Activated B cell treated with CpG ODN at 0.5 μM for 24 hours (primary cell): ENCODE results near the gene VWCE. TPM values are rescaled to one million over a fixed set of nuclear protein-coding genes. Genes with fewer than 3 reads are reported as not detected.
A peak's percentile ranks its signal among the peaks of the same experiment; 100 is the strongest.

Experiments used
- ATAC-seq: fragments of 200-7000 bp; cut with Tn5 transposase; one replicate; pipeline ENCODE4 v1.10.0; 2021; ENCODE audit warnings: low read depth, mild to moderate bottlenecking, moderate library complexity
- CTCF ChIA-PET: fragments of 350-600 bp; sonication (Branson Sonifier 250); formaldehyde crosslinking; loops from one replicate; lab custom pipeline; 2021; ENCODE audit warnings: antibody characterized with exemption; lab: Charles Lee
- POLR2A ChIA-PET: fragments of 350-600 bp; sonication (Branson Sonifier 250); formaldehyde crosslinking; loops from one replicate; lab custom pipeline; 2021; ENCODE audit warnings: antibody characterized with exemption; lab: Charles Lee
- DNase-seq: peaks from one replicate; pipeline ENCODE4 v3.0.0; 2022
- H3K27ac Mint-ChIP-seq: one replicate; pipeline ENCODE4 v1.8.0; 2020; ENCODE audit warnings: mixed read lengths
- H3K27me3 Mint-ChIP-seq: one replicate; pipeline ENCODE4 v1.8.0; 2021; ENCODE audit warnings: mixed read lengths
- H3K36me3 Mint-ChIP-seq: one replicate; pipeline ENCODE4 v1.8.0; 2021; ENCODE audit warnings: low read depth, mixed read lengths
- H3K4me1 Mint-ChIP-seq: one replicate; pipeline ENCODE4 v1.8.0; 2021; ENCODE audit warnings: mixed read lengths
- H3K4me3 Mint-ChIP-seq: one replicate; pipeline ENCODE4 v1.8.0; 2020; ENCODE audit warnings: mild to moderate bottlenecking, mixed read lengths
- H3K9me3 Mint-ChIP-seq: one replicate; pipeline ENCODE4 v1.8.0; 2020; ENCODE audit warnings: mixed read lengths
- CTCF ChIP-seq: fragments of 200-600 bp; IDR thresholded peaks from one replicate; pipeline ENCODE4 v1.8.0; 2022; ENCODE audit warnings: antibody characterized with exemption, mild to moderate bottlenecking
- intact Hi-C: fragments of 100-400 bp; cut with micrococcal nuclease; formaldehyde crosslinking; loops from one replicate; pipeline ENCODE4 v1.15.1; 2024
- total RNA-seq: library from RNA; stranded (reverse); gene quantifications from 2 replicates; pipeline ENCODE4 v1.2.3, GENCODE V29; 2022

Gene VWCE
- total RNA-seq, 1 donor from 2014 or later: 1.3 TPM

- Mint-ChIP-seq H3K36me3 (peaks cover 33% of the 10 kb centered on the region), H3K27me3 (no peaks in the 10 kb centered on the region), H3K4me3 (peak overlapping the region; percentile 92), H3K4me1 (peaks cover 51% of the 10 kb centered on the region), H3K27ac (peak overlapping the region; percentile 93), H3K9me3 (no peaks in the 10 kb centered on the region)
- no peak for TF ChIP-seq CTCF
- intact Hi-C loops: loop anchor here (1.0 kb wide), 2 partner anchors 39 to 96 kb away; partner anchors contain the start of gene CPSF7
- CTCF ChIA-PET: interaction anchor here (1.2 to 10.1 kb wide), 4 partner anchors 14 to 53 kb away, joined by 3 to 561 read pairs (median 109); partner anchors contain the start of genes CYB561A3, TMEM138 and TMEM216
- DNase-seq (no peak), ATAC-seq (peak; percentile 5)
- POLR2A ChIA-PET: interaction anchor here (0.5 to 10.1 kb wide), 10 partner anchors 20 to 548 kb away, joined by 3 to 224 read pairs (median 13); partner anchors contain the start of genes CPSF7, CYB561A3, SDHAF2 and TMEM138
These were observed 38.7 kb upstream of the VWCE start for GRCh38 chr11:61333550-61334433.

DNA sequence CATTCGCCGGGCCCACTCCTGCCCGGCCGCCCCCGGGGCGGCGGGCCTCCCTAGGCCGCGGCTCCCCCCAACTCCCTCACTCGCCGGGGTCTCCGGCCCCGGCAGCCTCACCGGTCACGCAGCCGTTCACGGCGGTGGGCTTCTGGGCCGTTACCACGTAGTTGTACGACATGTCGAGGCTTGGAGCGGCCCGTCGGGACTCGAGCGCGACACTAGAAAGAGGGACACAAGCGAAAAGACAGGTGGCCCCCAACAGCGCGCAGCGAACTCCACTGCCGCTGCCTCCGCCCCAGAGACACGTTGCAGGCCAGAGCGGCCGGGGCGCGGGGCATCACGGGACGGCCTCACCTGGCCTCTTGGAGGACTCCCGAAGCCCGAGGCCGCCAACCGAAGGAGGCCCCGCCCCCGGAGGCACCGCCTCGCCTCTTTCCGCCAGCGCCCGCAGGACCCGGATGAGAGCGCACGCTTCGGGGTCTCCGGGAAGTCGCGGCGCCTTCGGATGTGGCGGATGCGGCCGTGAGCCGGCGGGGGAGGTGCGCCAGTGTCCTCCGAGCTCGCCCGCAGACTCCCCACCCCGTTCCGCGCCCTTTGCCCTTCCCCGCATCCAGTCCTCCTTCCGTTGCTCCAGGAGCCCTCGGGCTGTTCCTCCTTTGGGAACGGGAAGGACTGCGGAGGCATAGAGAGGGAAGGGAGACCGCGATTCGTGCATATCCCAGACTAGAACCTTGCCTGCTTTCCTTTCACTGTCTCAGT lies 37.9 kb upstream of the VWCE start, which contains the start of the genes DDB1 and TKFC:
Gene DDB1 (minus strand): TSS at position 309 of the 753 bp plus-strand sequence. CDS start 137 bp downstream, at position 172.
Gene TKFC (plus strand): TSS at position 432 of the 753 bp plus-strand sequence. CDS start 1,501 bp downstream, outside the sequence.
- TF ChIP-seq CTCF: no peak
- ATAC-seq (peak; percentile 92), DNase-seq (peak; percentile 85)
- peaks cover 49% of the 10 kb centered on the region for H3K4me1 Mint-ChIP-seq
- no peaks in the 10 kb centered on the region for H3K9me3 Mint-ChIP-seq
- H3K27me3 Mint-ChIP-seq: no peaks in the 10 kb centered on the region
- H3K36me3 Mint-ChIP-seq: peaks cover 37% of the 10 kb centered on the region
- ChIA-PET POLR2A (interaction anchor here (0.5 to 10.1 kb wide), 8 partner anchors 24 to 549 kb away, joined by 3 to 224 read pairs (median 32); partner anchors contain the start of genes CPSF7, CYB561A3, SDHAF2 and TMEM138), CTCF (interaction anchor here (4.0 to 10.1 kb wide), 3 partner anchors 22 to 54 kb away, joined by 92 to 561 read pairs (median 126); partner anchors contain the start of genes CYB561A3, TMEM138 and TMEM216)
- intact Hi-C loops: loop anchor here (1.0 kb wide), 2 partner anchors 39 to 96 kb away; partner anchors contain the start of gene CPSF7
- H3K4me3 Mint-ChIP-seq: peak within 1 kb of the TSS; percentile 92
- peak within 1 kb of the TSS; percentile 93 for H3K27ac Mint-ChIP-seq

- Mint-ChIP-seq H3K27me3 (no peaks in the 10 kb centered on the region), H3K27ac (peak overlapping the region; percentile 76), H3K4me3 (peak overlapping the region; percentile 92), H3K36me3 (peaks cover 43% of the 10 kb centered on the region), H3K9me3 (no peaks in the 10 kb centered on the region), H3K4me1 (peaks cover 49% of the 10 kb centered on the region)
- CTCF ChIA-PET: interaction anchor here (1.9 kb wide), 1 partner anchor 53 kb away, joined by 15 read pairs; no protein-coding TSS in a partner anchor
- POLR2A ChIA-PET: interaction anchor here (1.0 to 1.5 kb wide), 5 partner anchors 24 to 97 kb away, joined by 3 to 7 read pairs (median 4); partner anchors contain the start of genes CPSF7, CYB561A3, SDHAF2 and TMEM138
- DNase-seq (no peak), ATAC-seq (no peak)
- no peak for TF ChIP-seq CTCF
- intact Hi-C loops: no loop called here
These were observed 37.2 kb upstream of the VWCE start for GRCh38 chr11:61332281-61332796.

GRCh38 chr11:61331651-61332050 lies 36.5 kb upstream of the VWCE start:
- H3K4me3 Mint-ChIP-seq: peak overlapping the region; percentile 92
- H3K27ac Mint-ChIP-seq: no peak overlapping the region
- H3K36me3 Mint-ChIP-seq: peaks cover 45% of the 10 kb centered on the region
- H3K4me1 Mint-ChIP-seq: peaks cover 44% of the 10 kb centered on the region
- DNase-seq (no peak), ATAC-seq (no peak)
- POLR2A ChIA-PET: interaction anchor here (1.0 to 1.5 kb wide), 5 partner anchors 24 to 98 kb away, joined by 3 to 7 read pairs (median 4); partner anchors contain the start of genes CPSF7, CYB561A3, SDHAF2 and TMEM138
- H3K9me3 Mint-ChIP-seq: no peaks in the 10 kb centered on the region
- intact Hi-C loops: no loop called here
- CTCF ChIA-PET: interaction anchor here (1.2 to 1.9 kb wide), 2 partner anchors 54 to 61 kb away, joined by 4 to 15 read pairs; partner anchors contain the start of gene TMEM216
- no peak for TF ChIP-seq CTCF
- H3K27me3 Mint-ChIP-seq: no peaks in the 10 kb centered on the region
